H9 (cell line): ENCODE results near the gene TNFRSF4. TPM values are rescaled to one million over a fixed set of nuclear protein-coding genes. Genes with fewer than 3 reads are reported as not detected.

Source experiments
- DNase-seq: peaks from one replicate; pipeline ENCODE4 v3.0.0-alpha.2; 2017
- H2AFZ ChIP-seq: one replicate; pipeline ENCODE4 v1.6.1; 2013; ENCODE audit warnings: mild to moderate bottlenecking, low read length, control low read depth, moderate library complexity
- H2AK5ac ChIP-seq: 2 replicates; pipeline ENCODE4 v1.6.1; 2013; ENCODE audit warnings: low read length, control low read depth, mixed read lengths; ENCODE audit not compliant: insufficient read length
- H2BK120ac ChIP-seq: one replicate; pipeline ENCODE4 v1.6.1; 2013; ENCODE audit warnings: low read depth, mild to moderate bottlenecking, low read length, control low read depth, inconsistent platforms; ENCODE audit not compliant: poor library complexity, severe bottlenecking
- H2BK12ac ChIP-seq: 2 replicates; pipeline ENCODE4 v1.6.1; 2013; ENCODE audit warnings: low read length, control low read depth, mixed read lengths, low read depth; ENCODE audit not compliant: insufficient read length
- H2BK15ac ChIP-seq: 2 replicates; pipeline ENCODE4 v1.6.1; 2013; ENCODE audit warnings: low read depth, low read length, control low read depth
- H2BK20ac ChIP-seq: one replicate; pipeline ENCODE4 v1.6.1; 2013; ENCODE audit warnings: low read depth, mild to moderate bottlenecking, low read length, control low read depth, inconsistent platforms; ENCODE audit not compliant: poor library complexity, severe bottlenecking
- H2BK5ac ChIP-seq: 2 replicates; pipeline ENCODE4 v1.6.1; 2013; ENCODE audit warnings: low read length, control low read depth, mixed read lengths; ENCODE audit not compliant: insufficient read length
- H3K14ac ChIP-seq: 2 replicates; pipeline ENCODE4 v1.6.1; 2013; ENCODE audit warnings: low read length, control low read depth; ENCODE audit not compliant: insufficient read depth
- H3K18ac ChIP-seq: 2 replicates; pipeline ENCODE4 v1.6.1; 2013; ENCODE audit warnings: low read depth, mild to moderate bottlenecking, mixed read lengths, low read length, control low read depth; ENCODE audit not compliant: insufficient read length
- H3K23ac ChIP-seq: 2 replicates; pipeline ENCODE4 v1.6.1; 2013; ENCODE audit warnings: low read length, control low read depth, mixed read lengths, low read depth; ENCODE audit not compliant: insufficient read length
- H3K23me2 ChIP-seq: 2 replicates; pipeline ENCODE4 v1.6.1; 2013; ENCODE audit warnings: low read depth, mild to moderate bottlenecking, mixed read lengths, low read length, control low read depth; ENCODE audit not compliant: insufficient read length, poor library complexity, severe bottlenecking
- H3K27ac ChIP-seq: 2 replicates; pipeline ENCODE4 v1.5.1; 2013; ENCODE audit warnings: low read length, control low read depth, mixed read lengths, low read depth; ENCODE audit not compliant: insufficient read length
- H3K27me3 ChIP-seq: 2 replicates; pipeline ENCODE4 v1.6.1; 2013; ENCODE audit warnings: low read length, control low read depth, inconsistent platforms; ENCODE audit not compliant: insufficient read depth
- H3K4ac ChIP-seq: 2 replicates; pipeline ENCODE4 v1.6.1; 2013; ENCODE audit warnings: low read depth, mild to moderate bottlenecking, control low read depth, inconsistent platforms, low read length, moderate library complexity
- H3K4me1 ChIP-seq: 2 replicates; pipeline ENCODE4 v1.6.1; 2013; ENCODE audit warnings: low read length, control low read depth, inconsistent platforms; ENCODE audit not compliant: insufficient read depth
- H3K4me2 ChIP-seq: 2 replicates; pipeline ENCODE4 v1.6.1; 2013; ENCODE audit warnings: low read length, control low read depth, mixed read lengths; ENCODE audit not compliant: insufficient read length, insufficient read depth
- H3K56ac ChIP-seq: 2 replicates; pipeline ENCODE4 v1.6.1; 2013; ENCODE audit warnings: low read depth, mild to moderate bottlenecking, mixed read lengths, low read length, control low read depth; ENCODE audit not compliant: insufficient read length
- H3K79me1 ChIP-seq: 2 replicates; pipeline ENCODE4 v1.6.1; 2013; ENCODE audit warnings: low read depth, mild to moderate bottlenecking, moderate library complexity, low read length, control low read depth, inconsistent platforms; ENCODE audit not compliant: insufficient read depth, poor library complexity, severe bottlenecking
- H3K79me2 ChIP-seq: 2 replicates; pipeline ENCODE4 v1.6.1; 2013; ENCODE audit warnings: low read length, control low read depth, inconsistent platforms; ENCODE audit not compliant: insufficient read depth
- H3K9ac ChIP-seq: 2 replicates; pipeline ENCODE4 v1.6.1; 2013; ENCODE audit warnings: low read length, control low read depth, mixed read lengths; ENCODE audit not compliant: insufficient read length; ENCODE audit errors: extremely low read depth
- H3K9me3 ChIP-seq: one replicate; pipeline ENCODE4 v1.6.1; 2013; ENCODE audit warnings: low read depth, low read length, inconsistent platforms; ENCODE audit not compliant: control insufficient read depth
- H3T11ph ChIP-seq: one replicate; pipeline ENCODE4 v1.6.1; 2013; ENCODE audit warnings: mild to moderate bottlenecking, low read length, control low read depth, inconsistent platforms
- H4K20me1 ChIP-seq: one replicate; pipeline ENCODE4 v1.6.1; 2013; ENCODE audit not compliant: control insufficient read depth, insufficient read length, insufficient read depth
- H4K5ac ChIP-seq: 2 replicates; pipeline ENCODE4 v1.6.1; 2013; ENCODE audit warnings: low read depth, mild to moderate bottlenecking, mixed read lengths, low read length, control low read depth; ENCODE audit not compliant: insufficient read length
- H4K8ac ChIP-seq: replicated peaks from 2 replicates; pipeline ENCODE4 v1.6.1; 2013; ENCODE audit warnings: low read length, control low read depth, mixed read lengths, low read depth; ENCODE audit not compliant: insufficient read length
- H4K91ac ChIP-seq: 2 replicates; pipeline ENCODE4 v1.6.1; 2013; ENCODE audit warnings: low read depth, mild to moderate bottlenecking, moderate library complexity, mixed read lengths, low read length, control low read depth; ENCODE audit not compliant: insufficient read length
- H3K27ac Mint-ChIP-seq, 3 experiments: 2 replicates in 2 of 3; 3 replicates in 1 of 3; pipeline ENCODE4 v1.8.0; 2020 to 2021; ENCODE audit warnings: mixed read lengths in 3 of 3, mild to moderate bottlenecking in 1 of 3, moderate library complexity in 1 of 3
- H3K27me3 Mint-ChIP-seq: 2 replicates; pipeline ENCODE4 v1.8.0; 2021; ENCODE audit warnings: low read depth, mild to moderate bottlenecking, moderate library complexity, mixed read lengths
- H3K36me3 Mint-ChIP-seq, 3 experiments: 2 replicates in 2 of 3; 3 replicates in 1 of 3; pipeline ENCODE4 v1.8.0; 2020 to 2021; ENCODE audit warnings: low read depth in 3 of 3, mixed read lengths in 3 of 3; ENCODE audit not compliant: insufficient read depth in 1 of 3
- H3K4me1 Mint-ChIP-seq, 2 experiments: 2 replicates each; pipeline ENCODE4 v1.8.0; 2020; ENCODE audit warnings: mixed read lengths in 2 of 2
- H3K4me3 Mint-ChIP-seq, 2 experiments: 2 replicates in 1 of 2; 3 replicates in 1 of 2; pipeline ENCODE4 v1.8.0; 2020 to 2021; ENCODE audit warnings: mild to moderate bottlenecking in 2 of 2, mixed read lengths in 2 of 2, moderate library complexity in 1 of 2
- H3K9me3 Mint-ChIP-seq, 2 experiments: 2 replicates in 1 of 2; 3 replicates in 1 of 2; pipeline ENCODE4 v1.8.0; 2020; ENCODE audit warnings: mild to moderate bottlenecking in 2 of 2, mixed read lengths in 2 of 2, moderate library complexity in 1 of 2
- whole genome bisulfite sequencing: extraction: QIAGEN DNeasy Blood & Tissue Kit; methylation state at CpG from one replicate; pipeline ENCODE4 v1.1.7; 2013; ENCODE audit warnings: missing lambda C conversion rate, low lambda C conversion rate, mixed read lengths; ENCODE audit not compliant: insufficient read length; ENCODE audit errors: extremely low coverage; 5-methylcytosine and 5-hydroxymethylcytosine counted together
- total RNA-seq: library from RNA; stranded (reverse); gene quantifications from 2 replicates; pipeline ENCODE4 v1.2.1, GENCODE V29; 2021
- TF ChIP-seq, protein P1 (sequence below): fragments of 200-600 bp; sonication (generic); conservative IDR thresholded peaks from 3 replicates; pipeline ENCODE4 v1.8.0; 2021; ENCODE audit warnings: antibody characterized with exemption, mild to moderate bottlenecking

TNFRSF4 gene
- total RNA-seq, 1 experiment from 2014 or later: 0.24 TPM

DNA sequence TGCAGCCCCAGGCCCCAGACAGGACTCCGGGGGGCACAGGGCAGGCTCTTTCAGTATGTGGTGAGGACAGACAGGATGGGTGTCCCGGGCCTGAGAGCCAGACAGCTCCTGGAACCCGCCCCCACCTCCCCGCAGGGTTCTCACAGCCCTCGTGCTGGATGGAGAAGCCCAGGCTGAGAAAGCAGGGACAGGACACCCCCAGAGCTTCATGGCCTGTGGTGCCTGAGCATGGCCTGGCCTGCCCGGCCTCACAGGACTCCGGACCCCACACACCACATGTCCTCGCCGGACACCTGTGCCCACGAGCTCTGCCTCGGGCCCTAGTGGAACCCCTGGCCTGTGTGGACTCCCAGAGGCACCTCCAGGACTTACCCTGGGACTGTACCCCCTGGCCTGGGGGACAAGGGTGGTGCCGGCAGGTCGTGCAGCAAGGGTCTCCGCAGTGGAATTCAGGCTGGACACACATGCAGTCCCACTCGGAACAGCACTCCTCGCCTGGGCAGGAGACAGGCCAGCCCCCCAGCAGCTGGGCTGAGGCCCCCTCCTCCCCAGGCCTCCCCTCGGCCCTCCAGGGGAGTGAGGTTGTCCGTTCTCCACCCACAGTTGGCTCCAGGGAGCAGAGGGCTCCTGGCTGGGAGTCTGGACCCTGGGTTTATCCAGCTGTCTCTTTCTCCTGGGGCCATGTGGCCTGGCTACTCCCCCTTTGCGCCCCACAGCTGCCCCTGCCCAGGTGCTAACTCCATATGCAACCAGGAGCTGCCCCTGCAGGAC lies 8.8 kb downstream of the TNFRSF4 start:
- Mint-ChIP-seq H3K27ac (no peak overlapping the region), H3K27me3 (peaks cover 21% of the 10 kb centered on the region), H3K4me3 (no peak overlapping the region), H3K9me3 (no peaks in the 10 kb centered on the region), H3K4me1 (peaks cover 4 to 10% of the 10 kb centered on the region in 2 experiments), H3K36me3 (no peaks in the 10 kb centered on the region)
- Histone ChIP-seq H4K91ac (no peak overlapping the region), H3K14ac (no peak overlapping the region), H3K56ac (no peak overlapping the region), H3K27me3 (no peaks in the 10 kb centered on the region; the same call in 1 of the 2 replicates), H3K4ac (no peak overlapping the region), H2BK5ac (no peak overlapping the region), H2BK120ac (no peak overlapping the region), H3K4me1 (no peaks in the 10 kb centered on the region), H2AK5ac (no peak overlapping the region), H3K18ac (no peak overlapping the region), H3K23ac (no peak overlapping the region), H3K79me1 (no peaks in the 10 kb centered on the region), H3K9me3 (no peaks in the 10 kb centered on the region), H4K5ac (no peak overlapping the region), H4K8ac (no peak overlapping the region), H2AFZ (no peak overlapping the region), H3K79me2 (no peaks in the 10 kb centered on the region), H3T11ph (no peak overlapping the region), H2BK15ac (no peak overlapping the region), H2BK12ac (no peak overlapping the region), H3K27ac (no peak overlapping the region), H3K9ac (no peak overlapping the region), H4K20me1 (no peaks in the 10 kb centered on the region), H3K23me2 (peaks cover 3% of the 10 kb centered on the region), H2BK20ac (no peak overlapping the region), H3K4me2 (no peak overlapping the region)
- DNase-seq: no peak
- TF ChIP-seq, protein P1, sequence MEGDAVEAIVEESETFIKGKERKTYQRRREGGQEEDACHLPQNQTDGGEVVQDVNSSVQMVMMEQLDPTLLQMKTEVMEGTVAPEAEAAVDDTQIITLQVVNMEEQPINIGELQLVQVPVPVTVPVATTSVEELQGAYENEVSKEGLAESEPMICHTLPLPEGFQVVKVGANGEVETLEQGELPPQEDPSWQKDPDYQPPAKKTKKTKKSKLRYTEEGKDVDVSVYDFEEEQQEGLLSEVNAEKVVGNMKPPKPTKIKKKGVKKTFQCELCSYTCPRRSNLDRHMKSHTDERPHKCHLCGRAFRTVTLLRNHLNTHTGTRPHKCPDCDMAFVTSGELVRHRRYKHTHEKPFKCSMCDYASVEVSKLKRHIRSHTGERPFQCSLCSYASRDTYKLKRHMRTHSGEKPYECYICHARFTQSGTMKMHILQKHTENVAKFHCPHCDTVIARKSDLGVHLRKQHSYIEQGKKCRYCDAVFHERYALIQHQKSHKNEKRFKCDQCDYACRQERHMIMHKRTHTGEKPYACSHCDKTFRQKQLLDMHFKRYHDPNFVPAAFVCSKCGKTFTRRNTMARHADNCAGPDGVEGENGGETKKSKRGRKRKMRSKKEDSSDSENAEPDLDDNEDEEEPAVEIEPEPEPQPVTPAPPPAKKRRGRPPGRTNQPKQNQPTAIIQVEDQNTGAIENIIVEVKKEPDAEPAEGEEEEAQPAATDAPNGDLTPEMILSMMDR: no peak
- WGBS: no CpG with 5 or more reads among the region's 19 CpGs
